Ovary (tissue), 9 donors: ENCODE data around the gene ADK. TPM values are rescaled to one million over a fixed set of nuclear protein-coding genes. Genes with fewer than 3 reads are reported as not detected.
"Not testable (repeated sequence)": the region's sequence is repeated elsewhere in the genome, so short reads cannot be mapped to it uniquely, and the experiment has no call there.

Experiments
- DNase-seq, 5 donors: peaks; one replicate each; pipeline ENCODE4 v3.0.0-alpha.2; 2019 to 2020
- H3K27ac ChIP-seq, 2 donors: fragments of 200-600 bp; one replicate each; pipeline versions ENCODE4 v1.5.1 to v1.8.0; 2019 to 2022
- H3K27me3 ChIP-seq: fragments of 200-600 bp; one replicate; pipeline ENCODE4 v1.8.0; 2022
- H3K36me3 ChIP-seq: fragments of 200-600 bp; sonication (generic); one replicate; pipeline ENCODE4 v1.5.1; 2019
- H3K4me1 ChIP-seq: one replicate; pipeline ENCODE4 v1.8.1; 2013; ENCODE audit warnings: mild to moderate bottlenecking, moderate library complexity; ENCODE audit not compliant: insufficient read depth
- H3K4me3 ChIP-seq: fragments of 200-600 bp; sonication (generic); one replicate; pipeline ENCODE4 v1.5.1; 2017
- H3K9me3 ChIP-seq, 2 donors: fragments of 200-600 bp in 1 of 2; sonication (generic) in 1 of 2; one replicate each; pipeline versions ENCODE4 v1.5.1 to v1.8.1; 2013 to 2019; ENCODE audit warnings: mild to moderate bottlenecking in 1 of 2, moderate library complexity in 1 of 2
- CTCF ChIP-seq, 3 donors: fragments of 450-650 bp in 2 of 3; fragments of 200-600 bp in 1 of 3; IDR thresholded peaks; one replicate each; pipeline versions ENCODE4 v1.5.1 to v1.8.0; 2016 to 2022; ENCODE audit warnings: antibody characterized with exemption in 3 of 3, mild to moderate bottlenecking in 1 of 3
- EP300 ChIP-seq: sonication (generic); formaldehyde crosslinking; IDR thresholded peaks from one replicate; pipeline ENCODE4 v1.6.1; 2017; ENCODE audit warnings: antibody characterized with exemption
- POLR2A ChIP-seq: fragments of 450-650 bp; IDR thresholded peaks from one replicate; pipeline ENCODE4 v1.6.1; 2017; ENCODE audit warnings: antibody characterized with exemption, mild to moderate bottlenecking, moderate library complexity
- WGBS, 3 donors: extraction: QIAGEN DNeasy Blood & Tissue Kit in 1 of 3; methylation state at CpG; one replicate each; pipeline versions ENCODE4 v1.1.5 to v1.1.7; 2013 to 2017; 5-methylcytosine and 5-hydroxymethylcytosine counted together
- intact Hi-C, 4 donors: fragments of 100-400 bp; cut with DNase I; formaldehyde crosslinking; loops; one replicate each; pipeline versions ENCODE4 v1.11.0 to v1.15.1; 2022 to 2023
- polyA plus RNA-seq, 2 donors: library from polyadenylated mRNA; stranded (reverse); fragments of 200-250 nt in 1 of 2; fragments of 350-450 nt in 1 of 2; fragmentation: Illumina TruSeq in 1 of 2; extraction: RNeasy Lipid Tissue Mini Kit (QIAGEN cat#74804) in 1 of 2; gene quantifications; one replicate each; pipeline ENCODE4 v1.2.3, GENCODE V29; 2013 to 2014
- total RNA-seq, 7 donors: library from RNA; depleted of rRNA in 2 of 7; stranded (reverse); fragments of >200 nt in 2 of 7; fragmentation: NEBNext Ultra II Directional in 3 of 7; extraction: Animal tissue kit (Norgen Biotek cat#: 25700) in 3 of 7; gene quantifications; one replicate each; pipeline versions ENCODE4 v1.1.0 to v1.2.4, GENCODE V29; 2016 to 2023
- donor health status: DM: no; HTN: no; CAD: no; lungs with moderate emphysema.
- donor health status: DM: no; HTN: no; CAD: no.
- donor health status: Bipolar disorder and iron deficiency.
- donor health status: DM: yes; HTN: yes; CAD: no.
- donor health status: DM: no; HTN: no; CAD: no.
- donor health status: DM: yes; HTN: yes; CAD: no.

ADK gene
- total and polyA plus RNA-seq, 9 donors = 9.4 to 20.4 (median 12.2) TPM

- H3K27me3 ChIP-seq = no peaks in the 10 kb centered on the region
- no peaks in the 10 kb centered on the region for H3K36me3 ChIP-seq
- no peaks in the 10 kb centered on the region for H3K4me1 ChIP-seq
- DNase-seq = no peak
- TF ChIP-seq POLR2A = no peak
- no peak for TF ChIP-seq EP300
- TF ChIP-seq CTCF (IDR thresholded peaks at IDR 0.05) = no peak
- WGBS, 3 donors = 95 to 98% (median 97%) methylated on average over 1 of the region's 1 CpG
- no peaks in the 10 kb centered on the region for H3K9me3 ChIP-seq
- intact Hi-C loops = no loop called here
- H3K4me3 ChIP-seq = no peak overlapping the region
- H3K27ac ChIP-seq = no peak overlapping the region
Measured at GRCh38 chr10:74453169-74453568, 302.1 kb downstream of the ADK start.

DNA sequence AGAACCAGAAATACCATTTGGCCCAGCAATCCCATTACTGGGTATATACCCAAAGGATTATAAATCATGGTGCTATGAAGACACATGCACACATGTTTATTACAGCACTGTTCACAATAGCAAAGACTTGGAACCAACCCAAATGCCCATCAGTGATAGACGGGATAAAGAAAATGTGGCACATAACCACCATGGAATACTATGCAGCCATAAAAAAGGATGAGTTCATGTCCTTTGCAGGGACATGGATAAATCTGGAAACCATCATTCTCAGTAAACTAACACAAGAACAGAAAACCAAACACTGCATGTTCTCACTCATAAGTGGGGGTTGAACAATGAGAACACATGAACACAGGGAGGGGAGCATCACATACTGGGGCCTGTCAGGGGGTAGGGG, 306.5 kb downstream of the ADK start:
- H3K4me3 ChIP-seq, H3K27me3 ChIP-seq, H3K36me3 ChIP-seq, DNase-seq, intact Hi-C loops, H3K4me1 ChIP-seq, H3K9me3 ChIP-seq, H3K27ac ChIP-seq: not testable (repeated sequence)
- WGBS, 3 donors = 98 to 100% (median 100%) methylated on average over 1 of the region's 1 CpG

DNA sequence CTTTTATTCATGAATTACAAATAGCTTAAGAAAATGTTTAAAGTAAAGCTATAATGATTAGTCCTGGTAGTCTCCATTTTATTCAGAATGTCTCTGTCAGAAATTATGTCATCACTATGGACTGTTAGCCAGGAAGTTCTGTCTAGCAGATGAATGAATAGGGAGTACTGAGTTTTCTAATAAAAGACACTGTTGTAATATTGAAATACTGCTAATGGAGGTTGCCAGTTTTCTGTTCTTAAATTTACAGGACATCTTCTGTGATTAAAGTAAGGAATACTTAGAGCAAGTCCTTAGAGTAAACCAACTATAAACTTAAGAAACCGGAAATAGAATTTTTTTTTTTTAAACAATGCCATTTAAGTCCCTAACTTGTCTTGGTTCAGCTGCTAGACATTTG, 309.8 kb downstream of the ADK start:
- intact Hi-C loops = no loop called here
- Histone ChIP-seq H3K4me1 (no peaks in the 10 kb centered on the region), H3K4me3 (no peak overlapping the region), H3K27ac (no peak overlapping the region), H3K27me3 (no peaks in the 10 kb centered on the region), H3K36me3 (no peaks in the 10 kb centered on the region), H3K9me3 (no peaks in the 10 kb centered on the region)
- DNase-seq = no peak
- WGBS, 3 donors = 45 to 68% (median 66%) methylated on average over 1 of the region's 1 CpG
- TF ChIP-seq EP300 (no peak), POLR2A (no peak), CTCF (IDR thresholded peaks at IDR 0.05) (no peak)

- Histone ChIP-seq H3K27me3 (no peaks in the 10 kb centered on the region), H3K36me3 (no peaks in the 10 kb centered on the region), H3K4me3 (no peak overlapping the region), H3K4me1 (no peaks in the 10 kb centered on the region), H3K27ac (no peak overlapping the region), H3K9me3 (no peaks in the 10 kb centered on the region)
- TF ChIP-seq EP300 = no peak
- no peak for TF ChIP-seq CTCF (IDR thresholded peaks at IDR 0.05)
- no peak for TF ChIP-seq POLR2A
- no peak for DNase-seq
- intact Hi-C loops = no loop called here
- 96 to 98% (median 97%) methylated on average over 7 of the region's 7 CpGs for WGBS, 3 donors
Measured at GRCh38 chr10:74474022-74474713, 323.1 kb downstream of the ADK start.

GRCh38 chr10:74476162-74476706, 325.2 kb downstream of the ADK start:
- H3K4me1 ChIP-seq, H3K9me3 ChIP-seq, H3K36me3 ChIP-seq, intact Hi-C loops, H3K4me3 ChIP-seq, DNase-seq, H3K27ac ChIP-seq, H3K27me3 ChIP-seq: not testable (repeated sequence)
- WGBS, 3 donors = 93 to 96% (median 93%) methylated on average over 10 of the region's 10 CpGs
